ENCODE measurements around the gene TPSB2. TPM values are rescaled to one million over a fixed set of nuclear protein-coding genes. Genes with fewer than 3 reads are reported as not detected.

The TPSB2 gene
- total RNA-seq, 4 donors from 2014 or later, result 10.5 to 158 (median 40.1) TPM

DNA sequence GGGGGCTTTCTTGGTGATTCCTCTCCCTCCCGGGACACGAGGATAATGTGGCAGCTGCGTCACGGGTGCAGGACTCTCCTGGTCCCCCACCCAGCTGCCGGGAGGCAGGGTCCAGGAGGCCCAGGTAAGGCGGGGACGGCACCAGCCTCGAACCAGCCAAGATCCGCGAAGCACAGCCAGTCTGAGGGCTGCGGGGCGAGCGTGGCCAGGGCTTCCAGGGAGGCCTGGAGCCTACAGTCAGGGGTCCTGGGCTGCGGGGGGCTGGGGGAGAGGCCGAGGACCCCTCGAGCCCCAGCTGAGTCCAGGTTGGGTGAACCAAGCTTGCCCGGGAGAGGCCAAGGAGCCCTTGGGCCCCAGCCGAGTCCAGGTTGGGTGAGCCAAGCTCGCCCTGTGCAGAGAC lies 35.8 kb upstream of the TPSB2 start:
- 69 to 70% methylated on average over 12 to 19 of the region's 19 CpGs for WGBS, 2 donors
- no peak overlapping the region for H3K4me3 ChIP-seq (ENCODE audit: low read depth, poor library complexity, severe bottlenecking)
- DNase-seq (ENCODE audit: low spot score in 2 of 2), result no peak
- TF ChIP-seq, protein P1, sequence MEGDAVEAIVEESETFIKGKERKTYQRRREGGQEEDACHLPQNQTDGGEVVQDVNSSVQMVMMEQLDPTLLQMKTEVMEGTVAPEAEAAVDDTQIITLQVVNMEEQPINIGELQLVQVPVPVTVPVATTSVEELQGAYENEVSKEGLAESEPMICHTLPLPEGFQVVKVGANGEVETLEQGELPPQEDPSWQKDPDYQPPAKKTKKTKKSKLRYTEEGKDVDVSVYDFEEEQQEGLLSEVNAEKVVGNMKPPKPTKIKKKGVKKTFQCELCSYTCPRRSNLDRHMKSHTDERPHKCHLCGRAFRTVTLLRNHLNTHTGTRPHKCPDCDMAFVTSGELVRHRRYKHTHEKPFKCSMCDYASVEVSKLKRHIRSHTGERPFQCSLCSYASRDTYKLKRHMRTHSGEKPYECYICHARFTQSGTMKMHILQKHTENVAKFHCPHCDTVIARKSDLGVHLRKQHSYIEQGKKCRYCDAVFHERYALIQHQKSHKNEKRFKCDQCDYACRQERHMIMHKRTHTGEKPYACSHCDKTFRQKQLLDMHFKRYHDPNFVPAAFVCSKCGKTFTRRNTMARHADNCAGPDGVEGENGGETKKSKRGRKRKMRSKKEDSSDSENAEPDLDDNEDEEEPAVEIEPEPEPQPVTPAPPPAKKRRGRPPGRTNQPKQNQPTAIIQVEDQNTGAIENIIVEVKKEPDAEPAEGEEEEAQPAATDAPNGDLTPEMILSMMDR (IDR thresholded peaks at IDR 0.05), result no peak
- TF ChIP-seq POLR2A (IDR thresholded peaks at IDR 0.05), result no peak
- intact Hi-C loops (cut with DNase I; ENCODE audit: low total_unique reads), result no loop called here

DNA sequence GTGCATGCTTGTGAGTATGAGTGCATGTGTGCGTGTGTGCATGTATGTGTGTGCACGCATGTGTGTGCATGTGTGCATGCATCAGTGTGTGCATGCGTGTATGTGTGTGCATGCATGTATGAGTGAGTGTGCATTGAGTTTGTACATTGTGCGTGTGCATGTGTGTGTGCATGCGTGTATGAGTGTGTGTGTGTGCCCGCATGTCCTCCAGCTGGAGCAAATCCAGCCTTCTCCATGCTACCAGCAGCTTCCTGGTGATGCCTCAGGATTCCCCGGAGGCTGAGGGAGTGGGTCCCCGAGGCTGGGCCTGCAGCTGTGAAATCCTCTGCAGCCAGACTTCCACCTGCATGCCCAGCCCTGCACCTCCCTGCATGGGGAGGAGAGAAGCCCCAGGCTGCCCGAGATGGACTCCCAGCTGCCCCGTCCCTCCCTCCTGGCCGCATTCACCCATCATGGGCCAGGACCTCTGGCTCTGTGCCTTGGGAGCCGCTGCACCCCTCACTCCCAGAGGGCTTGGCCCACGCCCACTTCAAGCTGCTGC lies 35.2 kb upstream of the TPSB2 start:
- no peak for DNase-seq (ENCODE audit: low spot score in 2 of 2)
- 64 to 66% methylated on average over 13 of the region's 13 CpGs for WGBS, 2 donors
- no peak overlapping the region for H3K4me3 ChIP-seq (ENCODE audit: low read depth, poor library complexity, severe bottlenecking)
- intact Hi-C loops (cut with DNase I; ENCODE audit: low total_unique reads), result no loop called here
- TF ChIP-seq POLR2A (IDR thresholded peaks at IDR 0.05), result no peak
- TF ChIP-seq, protein P1 (IDR thresholded peaks at IDR 0.05), result no peak

DNA sequence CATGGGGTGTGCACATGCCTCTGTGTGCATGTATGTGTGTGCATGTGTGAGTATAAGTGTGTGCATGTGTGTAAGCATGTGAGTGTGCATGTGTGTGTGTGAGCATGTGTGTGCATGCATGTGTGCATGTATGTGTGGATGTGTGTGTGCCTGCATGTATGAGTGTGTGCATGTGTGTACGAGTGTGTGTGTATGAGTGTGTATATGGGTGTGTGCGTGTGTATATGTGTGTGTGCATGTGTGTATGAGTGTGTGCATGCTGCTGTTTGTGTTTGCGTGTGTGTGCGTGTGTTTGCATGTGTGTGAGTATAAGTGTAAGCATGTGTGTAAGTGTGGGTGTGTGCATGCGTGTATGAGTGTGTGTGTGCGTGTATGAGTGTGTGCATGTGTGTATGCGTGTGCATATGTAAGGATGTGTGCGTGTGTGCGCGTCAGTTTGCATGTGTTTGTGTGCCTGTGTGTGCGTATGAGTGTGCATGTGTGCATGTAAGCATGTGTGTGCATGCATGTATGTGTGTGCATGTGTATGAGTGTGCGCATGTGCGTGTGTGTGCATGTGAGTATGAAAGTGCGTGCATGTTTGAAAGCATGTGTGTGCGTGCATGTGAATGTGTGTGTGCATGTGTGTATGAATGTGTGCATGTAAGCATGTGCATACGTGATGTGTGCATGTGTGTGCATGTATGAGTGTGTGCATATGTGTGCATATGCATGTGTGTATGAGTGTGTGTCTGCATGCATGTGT lies 34.5 kb upstream of the TPSB2 start:
- TF ChIP-seq, protein P1 (IDR thresholded peaks at IDR 0.05), result no peak
- TF ChIP-seq POLR2A (IDR thresholded peaks at IDR 0.05), result no peak
- no peak overlapping the region for H3K4me3 ChIP-seq (ENCODE audit: low read depth, poor library complexity, severe bottlenecking)
- no peak for DNase-seq (ENCODE audit: low spot score in 2 of 2)
- 81 to 88% methylated on average over 16 of the region's 16 CpGs for WGBS, 2 donors
- intact Hi-C loops (cut with DNase I; ENCODE audit: low total_unique reads), result no loop called here

DNA sequence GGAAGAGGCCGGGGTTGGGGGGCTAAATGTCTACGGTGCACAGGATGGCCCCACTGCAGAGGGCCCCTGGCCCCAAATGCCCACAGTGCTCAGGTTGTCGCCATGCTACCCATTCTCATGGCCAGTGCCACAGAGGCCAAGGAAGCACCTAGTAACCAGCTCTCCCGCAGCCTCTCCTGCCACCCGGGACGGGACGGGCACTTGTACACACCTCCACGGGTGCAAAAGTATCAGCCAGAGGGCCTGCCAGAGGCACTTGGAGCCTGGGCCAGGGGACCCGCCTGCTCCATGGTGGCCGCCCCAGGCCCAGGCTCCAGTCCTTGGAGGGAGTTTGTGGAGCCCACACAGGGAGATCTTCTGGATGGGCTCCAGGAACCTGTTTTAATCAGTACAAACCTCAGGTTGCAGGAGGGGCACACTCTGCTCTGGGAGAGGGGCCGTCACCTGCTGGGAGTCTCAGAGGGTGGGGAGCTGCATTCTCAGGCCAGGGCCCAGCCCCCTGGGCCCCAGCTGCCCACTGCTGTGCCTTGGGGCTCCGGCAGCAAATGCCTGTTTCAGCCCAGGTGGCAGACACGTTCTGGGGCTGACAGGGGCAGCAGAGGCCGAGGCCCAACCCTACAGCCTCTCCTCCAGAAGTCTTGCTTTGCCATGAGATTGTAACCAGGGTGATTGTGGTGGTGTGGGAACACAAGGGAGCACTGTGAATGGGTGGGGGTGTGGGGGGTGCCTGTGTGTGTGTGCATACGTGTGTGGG lies 33.8 kb upstream of the TPSB2 start:
- DNase-seq (ENCODE audit: low spot score in 2 of 2), result no peak
- WGBS, 2 donors, result 70% methylated on average over 9 to 13 of the region's 15 CpGs
- intact Hi-C loops (cut with DNase I; ENCODE audit: low total_unique reads), result no loop called here
- TF ChIP-seq, protein P1 (IDR thresholded peaks at IDR 0.05), result no peak
- no peak for TF ChIP-seq POLR2A (IDR thresholded peaks at IDR 0.05)
- H3K4me3 ChIP-seq (ENCODE audit: low read depth, poor library complexity, severe bottlenecking), result no peak overlapping the region

DNA sequence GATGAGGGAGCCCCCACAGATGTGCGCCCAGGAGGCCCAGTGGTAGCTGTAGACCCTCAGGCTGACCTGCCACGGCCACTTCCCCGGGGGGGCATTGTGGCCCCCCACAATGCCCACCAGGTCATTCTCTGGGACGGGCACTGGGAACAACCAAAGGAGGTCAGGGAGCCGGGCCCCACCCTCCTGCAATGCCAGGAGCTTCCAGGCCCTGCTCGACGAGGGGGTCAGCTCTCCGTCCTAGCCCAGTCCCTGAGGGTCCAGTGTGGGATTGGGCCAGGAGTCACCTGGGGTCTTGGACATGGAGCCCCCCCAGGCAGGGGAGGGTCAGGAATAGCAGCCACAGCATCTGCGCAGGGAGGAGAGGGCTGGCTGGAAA lies 32.9 kb upstream of the TPSB2 start:
- no peak for DNase-seq (ENCODE audit: low spot score in 2 of 2)
- no peak overlapping the region for H3K4me3 ChIP-seq (ENCODE audit: low read depth, poor library complexity, severe bottlenecking)
- intact Hi-C loops (cut with DNase I; ENCODE audit: low total_unique reads), result no loop called here
- TF ChIP-seq, protein P1 (IDR thresholded peaks at IDR 0.05), result no peak
- no peak for TF ChIP-seq POLR2A (IDR thresholded peaks at IDR 0.05)
- WGBS, 2 donors, result 20 to 73% methylated on average over 1 to 6 of the region's 9 CpGs

All from lower leg skin (tissue), 4 donors.